Stimulated activated CD4-positive, alpha-beta T cell treated with anti-CD3 and anti-CD28 coated beads, Interleukin-1b, Interleukin-23, amount 100 ng/mL, for 4 hours (primary cell): Measurements from ENCODE around the gene LDHAL6B.
"Not testable (repeated sequence)": the region's sequence is repeated elsewhere in the genome, so short reads cannot be mapped to it uniquely, and the experiment has no call there.

Source experiments
- DNase-seq, 2 donors: peaks; one replicate each; pipeline ENCODE4 v3.0.0-alpha.2; 2020; ENCODE audit warnings: low read depth in 2 of 2

The LDHAL6B gene

DNA sequence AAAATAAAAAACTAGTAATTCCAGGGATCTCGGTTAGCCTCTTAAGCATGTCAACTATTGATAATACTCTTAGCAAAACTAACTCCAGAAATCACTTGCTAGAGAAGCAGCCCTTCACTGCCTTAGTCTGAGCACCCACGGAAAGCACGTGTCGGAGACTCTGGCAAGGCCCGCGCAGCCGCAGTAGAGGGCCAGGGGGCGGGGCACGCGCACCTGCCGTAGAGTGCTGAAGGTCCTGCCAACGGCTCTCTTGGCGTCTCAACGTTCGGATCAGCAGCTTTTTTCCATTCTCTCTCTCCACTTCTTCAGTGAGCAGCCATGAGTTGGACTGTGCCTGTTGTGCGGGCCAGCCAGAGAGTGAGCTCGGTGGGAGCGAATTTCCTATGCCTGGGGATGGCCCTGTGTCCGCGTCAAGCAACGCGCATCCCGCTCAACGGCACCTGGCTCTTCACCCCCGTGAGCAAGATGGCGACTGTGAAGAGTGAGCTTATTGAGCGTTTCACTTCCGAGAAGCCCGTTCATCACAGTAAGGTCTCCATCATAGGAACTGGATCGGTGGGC, at the start of gene LDHAL6B:
TSS of gene LDHAL6B (plus strand) at position 221 of the 561 bp plus-strand sequence. CDS start at position 319, 98 bp downstream.
- no peak for DNase-seq

DNA sequence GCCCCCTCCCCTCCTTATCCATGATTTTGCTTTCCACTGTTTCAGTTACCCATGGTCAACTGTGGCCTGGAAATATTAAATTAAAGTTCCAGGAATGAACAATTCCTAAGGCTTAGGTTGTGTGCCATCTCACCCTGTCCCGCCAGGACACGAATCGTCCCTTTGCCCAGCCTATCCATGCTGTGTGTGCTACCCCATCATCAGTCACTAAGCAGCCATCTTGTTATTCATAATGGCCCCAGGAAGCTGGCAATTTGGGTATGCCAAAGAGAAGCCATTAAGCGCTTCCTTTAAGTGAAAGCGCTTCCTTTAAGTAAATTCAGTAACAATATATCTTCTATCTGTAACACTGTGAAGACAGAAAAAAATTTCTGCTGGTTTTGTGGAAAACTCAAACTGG, 49.2 kb upstream of the LDHAL6B start:
- no peak for DNase-seq

DNA sequence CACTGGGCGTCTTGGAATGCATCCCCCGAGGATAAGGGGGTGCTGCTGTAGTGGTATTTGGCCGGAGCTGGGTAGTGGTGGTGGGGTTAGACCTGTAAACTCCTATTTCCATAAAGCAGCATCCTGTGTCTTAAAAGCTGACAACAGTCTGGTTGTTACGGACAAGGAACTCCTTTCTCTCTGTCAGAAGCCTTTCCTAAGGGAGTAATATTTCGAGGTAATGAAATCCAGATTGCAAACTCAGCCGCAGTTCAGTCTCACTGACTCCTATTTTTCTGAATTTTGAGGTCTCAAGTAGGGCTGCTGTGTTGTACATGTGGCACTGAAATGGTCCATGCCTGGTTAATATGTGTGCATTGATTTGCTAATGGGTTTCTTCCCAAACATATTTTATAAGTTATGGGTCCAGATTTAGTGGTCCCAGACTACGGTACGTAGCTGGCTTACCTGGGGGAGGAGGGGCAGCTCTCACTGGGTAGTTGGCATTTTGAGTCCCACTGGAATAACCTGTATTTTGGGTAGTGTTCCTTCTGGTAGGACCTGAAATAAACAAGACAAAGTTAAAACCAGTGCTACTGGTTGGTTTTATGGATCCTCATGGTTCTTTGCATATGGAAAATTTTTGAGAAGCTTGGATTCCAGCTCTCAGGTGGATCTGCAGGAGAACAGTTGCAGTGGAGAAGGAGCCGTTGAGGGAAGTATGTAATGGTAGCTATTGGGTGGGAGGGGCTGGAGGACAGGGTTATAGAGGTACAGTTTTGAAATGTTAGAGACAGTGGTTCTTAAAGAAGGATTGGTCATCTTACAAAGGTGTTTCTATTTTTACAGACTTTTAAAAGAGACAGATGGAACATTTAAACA, 48.6 kb upstream of the LDHAL6B start:
- DNase-seq, result no peak

DNA sequence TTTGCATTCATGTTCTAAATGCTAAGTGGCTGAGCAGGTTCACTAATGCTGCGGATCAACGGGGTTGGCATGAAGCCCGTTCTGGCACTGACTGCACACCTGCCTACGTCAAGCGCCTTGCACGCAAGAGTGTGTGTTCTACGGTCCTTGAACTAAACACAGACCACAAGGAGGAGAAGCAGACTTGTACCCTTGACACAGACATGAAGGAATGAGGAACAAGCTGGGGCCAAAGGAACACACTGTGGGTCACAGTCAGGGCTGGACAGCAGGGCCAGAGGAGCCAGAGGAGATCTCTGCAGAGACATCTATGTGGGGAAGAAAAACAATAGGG, 48.0 kb upstream of the LDHAL6B start:
- DNase-seq, result no peak

DNA sequence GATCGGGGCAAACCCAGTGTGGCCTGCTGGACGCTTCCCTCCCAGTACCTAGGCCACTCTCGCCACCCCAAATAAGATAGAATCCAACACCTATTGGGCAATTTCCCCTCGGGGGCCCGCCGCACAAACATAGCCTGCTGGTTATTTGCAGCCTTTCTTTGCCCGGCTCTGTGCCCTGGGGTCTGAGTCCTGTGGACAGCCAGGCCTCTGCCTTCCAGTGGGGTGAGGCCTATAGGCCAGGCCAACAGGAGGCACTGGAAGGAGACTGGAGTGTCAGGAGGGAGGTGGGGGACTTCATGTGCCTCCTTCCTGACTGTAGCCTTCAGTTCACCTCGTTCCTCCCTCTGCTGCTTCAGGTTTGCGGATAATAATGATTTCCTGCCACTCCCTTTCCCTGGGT, 47.4 kb upstream of the LDHAL6B start:
- no peak for DNase-seq

DNA sequence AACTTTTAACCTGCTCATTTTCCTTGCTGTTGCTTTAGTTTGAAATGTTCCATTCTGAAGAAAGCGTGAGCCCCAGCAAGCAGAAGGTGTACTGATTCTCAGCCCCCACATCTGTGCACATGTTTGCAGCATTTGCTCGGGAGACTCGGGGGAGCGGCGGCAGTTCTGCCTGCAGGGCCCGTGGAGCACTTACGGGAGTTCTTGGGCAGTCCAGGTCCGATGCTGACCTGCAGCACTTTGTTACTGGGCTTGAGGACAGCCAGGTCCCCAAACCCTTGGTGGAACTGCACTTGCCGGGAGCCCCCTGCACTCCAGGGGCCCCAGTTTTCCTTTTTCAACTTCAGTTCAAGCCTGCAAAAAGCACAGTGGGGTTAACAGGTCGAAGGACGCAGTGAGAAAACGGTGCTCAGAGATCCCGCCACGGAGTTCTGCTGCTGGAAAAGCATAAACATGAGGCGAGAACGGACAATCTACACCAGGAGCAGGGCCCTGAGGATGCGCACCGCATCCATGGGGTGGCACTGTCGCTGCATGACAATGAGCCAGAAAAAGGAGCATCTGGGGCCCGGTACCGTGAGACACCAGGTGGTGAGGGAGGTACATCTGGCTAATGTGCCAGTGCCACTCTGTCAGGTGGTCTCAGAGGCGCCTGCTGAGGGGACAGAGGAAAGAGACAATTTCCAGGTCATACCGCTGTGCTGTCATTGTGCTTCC, 45.6 kb upstream of the LDHAL6B start:
- DNase-seq, result no peak

DNA sequence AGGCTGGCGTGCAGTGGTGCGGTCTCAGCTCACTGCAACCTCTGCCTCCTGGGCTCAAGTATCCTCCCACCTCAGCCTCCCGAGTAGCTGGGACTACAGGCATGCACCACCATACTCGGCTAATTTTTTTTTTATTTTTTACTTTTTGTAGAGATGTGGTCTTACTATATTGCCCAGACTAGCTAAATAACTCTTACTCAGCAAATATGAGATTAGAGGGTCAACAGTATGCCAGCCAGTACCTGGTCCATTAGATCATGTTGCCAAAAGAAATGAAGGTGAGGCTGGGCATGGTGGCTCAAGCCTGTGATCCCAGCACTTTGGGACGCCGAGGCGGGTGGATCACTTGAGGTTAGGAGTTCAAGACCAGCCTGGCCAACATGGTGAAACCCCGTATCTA, 44.6 kb upstream of the LDHAL6B start:
- not testable (repeated sequence) for DNase-seq

DNA sequence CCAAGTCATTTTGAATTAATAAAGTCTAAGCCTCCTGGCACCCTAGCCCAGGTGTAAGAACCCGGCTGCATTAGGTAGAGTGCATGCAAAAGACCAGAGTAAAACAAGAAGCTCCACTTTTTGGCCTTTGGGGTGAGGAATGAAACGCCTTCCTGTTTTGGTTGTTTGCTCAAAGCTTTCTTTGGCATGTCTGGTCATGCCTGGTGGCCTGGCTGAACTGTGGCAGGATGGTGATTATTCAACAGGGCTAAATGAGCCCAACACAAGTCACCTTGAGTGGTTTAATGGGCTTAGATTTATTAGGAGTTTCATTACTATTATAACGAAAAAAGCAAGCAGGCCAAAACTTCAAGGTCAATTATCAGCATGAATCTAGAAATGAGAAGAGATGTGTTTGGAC, 40.9 kb upstream of the LDHAL6B start:
- no peak for DNase-seq

DNA sequence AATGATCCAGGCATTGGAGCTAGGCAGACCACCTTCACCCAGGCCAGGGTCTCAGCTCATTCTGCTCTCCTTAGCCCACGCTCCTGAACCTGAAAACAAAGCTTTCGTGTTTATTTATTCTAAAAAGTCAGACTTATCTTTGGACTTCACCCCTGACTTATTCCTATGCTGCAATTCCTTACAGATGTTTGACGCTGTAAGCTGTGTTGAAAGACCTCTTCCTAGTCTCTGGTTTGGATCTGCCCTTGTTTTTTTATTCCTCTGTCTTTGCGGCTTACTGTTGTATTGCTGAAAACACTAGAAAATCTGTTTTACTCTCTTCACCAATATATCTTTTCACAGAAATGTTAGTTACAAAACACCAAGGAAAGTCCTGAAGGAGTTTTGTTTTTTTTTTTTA, 40.5 kb upstream of the LDHAL6B start:
- DNase-seq, result no peak

DNA sequence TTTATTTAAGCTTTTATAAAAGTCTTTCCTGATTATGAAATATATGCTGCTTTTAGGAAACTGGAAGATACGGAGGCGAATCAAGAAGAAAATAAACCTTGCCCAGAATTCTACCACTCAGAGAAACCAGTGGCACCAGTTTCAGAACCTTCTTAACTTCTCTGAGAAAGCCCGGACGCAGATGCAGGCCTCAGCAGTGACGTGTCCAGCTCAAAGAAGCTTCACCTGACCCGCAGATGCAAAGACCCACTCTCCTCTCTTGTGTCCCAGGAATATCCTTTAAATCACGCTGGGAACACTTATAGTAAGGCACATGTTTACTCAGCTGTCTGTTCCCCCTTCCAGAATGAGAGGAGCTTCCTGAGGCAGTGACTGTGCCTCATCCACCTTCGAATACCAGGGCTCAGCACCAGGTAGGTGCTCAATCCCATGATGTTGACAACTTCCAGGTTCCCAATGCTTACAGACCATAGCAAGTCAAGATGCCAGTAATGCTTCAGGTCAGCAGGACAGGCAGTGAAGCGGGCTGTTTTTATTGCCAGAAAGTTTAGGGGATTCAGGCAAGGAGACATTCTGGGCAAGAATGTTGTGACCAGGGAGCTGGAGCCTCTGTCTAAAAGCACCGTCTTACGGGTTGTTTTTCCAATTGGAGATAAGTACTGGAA, 39.9 kb upstream of the LDHAL6B start:
- DNase-seq, result no peak

DNA sequence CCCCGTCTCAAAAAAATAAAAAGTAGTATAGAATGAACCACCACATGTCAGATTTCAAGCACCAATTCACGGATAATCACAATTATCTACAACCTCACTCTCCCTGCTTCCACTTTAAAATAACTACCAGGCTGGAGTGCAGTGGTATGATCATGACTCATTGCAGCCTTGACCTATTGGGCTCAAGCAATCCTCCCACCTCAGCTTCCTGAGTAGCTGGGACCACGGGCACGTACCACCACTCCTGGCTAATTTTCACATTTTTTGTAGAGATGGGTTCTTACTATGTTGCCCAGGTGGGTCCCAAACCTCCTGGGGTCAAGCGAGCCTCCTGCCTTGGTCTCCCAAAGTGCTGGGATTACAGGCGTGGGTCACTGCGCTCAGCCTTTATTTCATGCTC, 38.1 kb upstream of the LDHAL6B start:
- no peak for DNase-seq

DNA sequence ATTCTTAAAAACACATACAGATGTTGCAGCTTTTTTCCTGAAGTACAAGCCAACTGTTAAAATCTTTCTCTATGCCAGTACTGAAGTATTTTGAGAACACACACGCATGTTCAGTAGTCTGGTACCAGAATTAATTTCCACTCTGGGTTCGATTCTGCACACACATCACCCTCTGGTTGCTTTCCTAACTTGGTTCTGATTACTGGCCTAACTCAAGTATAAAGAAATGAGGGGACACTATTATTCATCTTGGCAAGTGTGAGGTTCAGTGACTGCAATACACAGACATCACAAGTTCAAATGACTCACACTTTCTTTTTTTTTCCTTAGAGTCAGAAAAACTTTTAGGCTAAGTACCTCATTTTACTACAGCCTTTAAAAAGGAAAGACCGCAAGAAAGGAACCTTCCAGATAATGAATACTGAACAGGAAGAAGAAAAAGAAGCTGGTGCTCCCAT, 37.4 kb upstream of the LDHAL6B start:
- DNase-seq, result no peak

DNA sequence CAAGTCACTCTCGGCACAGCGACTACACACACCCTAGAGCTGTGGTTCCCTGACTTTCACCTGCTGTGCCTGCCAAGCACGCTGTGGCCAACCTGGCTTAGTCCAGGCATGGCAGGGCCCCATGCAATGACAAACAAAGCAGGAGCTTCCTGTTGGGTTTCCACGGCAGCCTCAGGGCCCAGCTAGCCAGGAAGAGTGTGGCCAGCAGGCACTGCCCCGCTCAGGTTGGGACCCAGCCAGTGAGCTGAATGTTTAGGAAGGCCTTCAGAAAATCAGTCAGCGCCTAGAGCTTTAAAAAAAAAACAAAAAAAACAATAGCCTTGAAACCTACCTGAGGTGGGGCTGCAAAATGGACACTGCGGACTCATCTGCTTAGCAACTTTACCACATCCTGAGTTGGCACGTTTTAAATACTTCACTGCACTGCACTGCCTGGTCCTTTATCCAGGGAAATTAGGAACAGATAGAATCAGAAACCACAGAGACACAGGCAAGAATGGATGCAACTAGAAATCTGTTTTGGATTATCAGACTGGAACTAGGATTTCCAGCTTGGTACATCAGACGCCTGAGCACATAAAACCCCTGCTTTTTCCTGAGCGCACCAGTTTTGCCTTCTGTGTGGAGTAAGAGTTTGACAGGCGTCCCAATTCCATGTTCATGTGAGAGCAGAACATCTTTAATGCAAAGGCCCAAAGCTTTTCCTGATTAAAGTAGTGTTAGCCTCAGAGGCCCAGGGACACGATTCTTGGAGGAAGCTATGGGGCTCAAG, 36.2 kb upstream of the LDHAL6B start:
- no peak for DNase-seq

DNA sequence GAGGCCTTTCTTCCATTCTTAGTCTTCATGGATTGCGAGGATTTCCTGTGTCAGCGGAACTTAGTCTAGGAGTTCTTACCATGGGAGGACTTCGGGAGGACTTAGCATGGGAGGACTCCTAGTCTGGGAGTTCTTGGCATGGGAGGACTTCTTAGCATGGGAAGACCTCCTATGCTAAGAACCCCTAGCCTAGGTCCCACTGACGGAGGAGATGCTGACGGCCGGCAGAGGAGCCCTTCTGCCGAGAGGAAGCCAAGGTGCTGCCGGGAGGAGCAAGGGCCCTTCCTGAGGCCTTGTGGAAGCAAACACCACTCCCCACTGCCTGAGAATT, 35.6 kb upstream of the LDHAL6B start:
- DNase-seq, result no peak

DNA sequence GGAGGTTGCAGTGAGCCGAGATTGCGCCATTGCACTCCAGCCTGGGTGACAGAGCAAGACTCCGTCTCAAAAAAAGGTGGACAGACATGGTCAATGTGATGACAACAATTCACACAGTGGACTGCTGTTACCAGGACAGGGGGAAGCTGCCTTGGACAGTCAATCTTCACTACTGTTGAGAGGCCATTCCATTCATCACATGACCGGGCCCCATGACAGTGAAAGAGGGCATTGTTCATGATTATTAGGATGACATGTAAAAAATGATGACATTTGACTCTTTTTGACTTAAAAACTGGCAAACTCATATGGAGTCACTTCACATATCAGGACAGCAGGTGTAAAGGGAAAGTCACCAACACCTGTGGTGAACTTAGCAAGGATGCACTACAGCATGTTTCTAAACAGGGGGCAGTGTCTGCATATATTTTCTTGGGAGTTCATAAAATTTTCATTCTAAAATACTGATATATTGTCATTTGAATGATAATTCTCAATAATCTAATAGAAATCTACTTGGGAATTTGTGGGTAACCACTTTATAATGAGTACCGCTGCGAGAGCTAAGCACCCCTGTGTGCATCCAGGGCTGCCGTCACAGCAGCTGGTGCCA, 34.2 kb upstream of the LDHAL6B start:
- DNase-seq, result no peak

DNA sequence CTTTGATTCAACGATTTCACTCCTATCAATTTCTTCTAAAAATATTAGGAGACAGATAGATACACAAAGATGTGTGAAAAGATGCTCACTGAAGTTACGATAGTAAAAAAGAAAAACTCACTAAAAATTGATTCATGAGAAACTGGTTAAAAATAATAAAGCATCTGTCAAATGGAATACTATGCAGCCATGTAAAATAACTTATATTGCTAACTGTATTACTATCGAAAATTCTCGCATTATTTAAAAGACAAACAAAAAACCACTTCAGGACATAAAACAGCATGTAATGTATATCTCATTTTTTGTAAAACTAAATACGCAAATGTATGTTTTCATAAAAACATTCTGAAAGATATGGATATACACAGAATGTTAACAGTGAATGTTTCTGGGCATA, 33.4 kb upstream of the LDHAL6B start:
- DNase-seq, result no peak

DNA sequence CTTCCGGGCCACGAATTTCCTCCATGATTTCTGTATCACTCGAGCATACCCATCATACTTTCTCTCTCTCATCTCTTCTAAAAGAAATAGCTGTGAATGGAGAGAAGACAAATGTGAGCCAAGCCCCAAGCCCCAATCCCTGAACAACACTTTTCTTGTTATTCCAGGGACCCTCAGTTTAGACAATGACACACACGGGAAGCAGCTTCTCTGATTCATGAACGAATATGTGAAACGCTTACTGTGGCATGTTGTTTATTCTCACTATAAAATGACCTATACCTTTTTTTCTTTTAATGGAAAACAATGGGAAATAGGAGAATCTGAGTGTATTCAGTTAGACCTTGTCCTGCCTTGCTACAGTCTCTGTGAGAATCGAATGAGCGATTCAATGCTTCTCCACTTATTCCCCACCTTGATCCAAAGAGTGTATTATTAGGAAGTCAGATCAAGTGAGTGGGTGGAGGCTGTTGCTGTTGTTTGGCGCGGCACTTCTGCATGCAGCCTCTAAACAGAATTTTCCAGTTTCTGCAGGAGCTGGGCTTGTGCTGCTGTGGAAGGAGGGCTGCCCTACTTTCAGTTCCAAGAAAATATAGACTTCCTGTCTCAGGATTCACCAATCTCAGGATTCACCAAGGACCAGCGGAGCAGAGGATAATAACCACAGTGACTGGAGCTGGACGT, 32.4 kb upstream of the LDHAL6B start:
- no peak for DNase-seq

DNA sequence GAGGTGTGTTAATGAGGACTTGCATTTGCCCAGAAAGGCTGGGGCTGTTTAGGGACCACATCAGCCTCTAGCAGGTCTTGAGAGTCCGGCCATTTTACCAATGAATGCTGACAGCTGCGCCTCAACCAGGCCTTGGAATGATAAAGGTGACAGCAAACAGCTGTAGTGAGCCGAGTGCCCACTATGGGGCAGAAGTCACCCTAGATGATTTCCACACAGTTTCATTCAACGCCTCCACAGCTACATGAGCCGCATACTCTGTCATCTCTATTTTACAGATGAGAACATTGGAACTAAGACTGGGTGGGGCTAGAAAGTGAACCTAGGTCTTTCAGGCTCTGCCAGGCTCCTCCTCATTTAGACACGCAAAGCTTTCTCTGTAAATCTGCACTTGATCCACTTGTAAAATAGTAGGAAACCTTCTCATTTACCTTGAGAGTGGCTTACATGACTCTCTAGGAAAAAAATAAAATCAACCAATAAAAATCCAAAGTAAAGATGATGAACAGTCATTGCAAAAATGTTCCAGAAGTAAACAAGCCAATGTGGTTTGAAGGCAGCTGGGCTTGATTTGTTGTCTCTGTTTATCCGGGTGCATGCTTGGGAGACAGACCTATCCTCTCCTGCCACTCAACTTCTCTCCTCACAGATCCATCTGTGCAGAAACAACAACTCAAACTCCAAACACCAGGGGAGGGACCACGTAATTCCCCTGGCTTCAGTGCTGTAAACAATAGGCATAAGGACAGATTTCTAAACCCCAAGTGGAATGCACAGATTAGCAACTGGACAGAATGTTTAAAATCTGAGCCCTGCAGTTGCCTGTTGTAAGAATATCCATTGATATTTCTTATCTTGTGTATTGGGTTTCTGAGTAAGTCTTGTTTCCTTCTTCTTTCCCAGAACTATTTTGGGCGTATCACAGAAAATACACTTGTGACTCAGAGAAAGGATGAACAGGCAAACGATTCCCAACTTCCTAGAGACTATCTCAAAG, 31.5 kb upstream of the LDHAL6B start:
- peak; percentile 9 to 19 for DNase-seq

DNA sequence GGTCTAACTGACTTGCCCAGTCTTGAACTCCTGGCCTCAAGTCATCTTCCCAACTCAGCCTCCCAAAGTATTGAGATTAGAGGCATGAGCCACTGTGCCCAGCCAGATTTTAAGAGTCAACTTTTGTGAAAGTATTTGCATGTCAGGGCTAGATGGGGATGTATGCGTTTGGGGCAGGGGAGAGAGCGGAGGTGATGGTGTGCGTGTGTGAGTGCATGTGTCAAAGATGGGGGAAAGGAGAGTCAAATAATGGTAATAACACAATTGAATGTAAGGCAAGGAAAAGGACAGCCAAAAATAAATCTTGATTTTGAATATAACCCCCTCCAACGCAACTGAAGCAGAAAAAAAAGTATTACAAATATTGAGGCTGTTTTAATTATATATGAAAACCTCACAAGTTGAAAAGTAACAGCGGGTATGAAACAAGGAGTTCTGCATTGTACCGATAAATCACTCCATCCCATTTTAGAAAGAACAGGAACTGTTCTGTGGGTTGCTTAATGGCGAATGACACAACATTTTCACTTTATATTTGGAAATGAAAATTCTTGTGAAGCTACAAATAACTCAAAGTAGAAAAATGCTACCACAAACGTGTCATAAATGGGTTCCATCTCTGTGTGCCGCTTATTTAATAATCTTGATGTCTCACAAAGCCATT, 29.9 kb upstream of the LDHAL6B start:
- DNase-seq, result no peak
